Measurements from ENCODE around the gene SNRNP200.
A peak's percentile ranks its signal among the peaks of the same experiment; 100 is the strongest.

SNRNP200 gene

DNA sequence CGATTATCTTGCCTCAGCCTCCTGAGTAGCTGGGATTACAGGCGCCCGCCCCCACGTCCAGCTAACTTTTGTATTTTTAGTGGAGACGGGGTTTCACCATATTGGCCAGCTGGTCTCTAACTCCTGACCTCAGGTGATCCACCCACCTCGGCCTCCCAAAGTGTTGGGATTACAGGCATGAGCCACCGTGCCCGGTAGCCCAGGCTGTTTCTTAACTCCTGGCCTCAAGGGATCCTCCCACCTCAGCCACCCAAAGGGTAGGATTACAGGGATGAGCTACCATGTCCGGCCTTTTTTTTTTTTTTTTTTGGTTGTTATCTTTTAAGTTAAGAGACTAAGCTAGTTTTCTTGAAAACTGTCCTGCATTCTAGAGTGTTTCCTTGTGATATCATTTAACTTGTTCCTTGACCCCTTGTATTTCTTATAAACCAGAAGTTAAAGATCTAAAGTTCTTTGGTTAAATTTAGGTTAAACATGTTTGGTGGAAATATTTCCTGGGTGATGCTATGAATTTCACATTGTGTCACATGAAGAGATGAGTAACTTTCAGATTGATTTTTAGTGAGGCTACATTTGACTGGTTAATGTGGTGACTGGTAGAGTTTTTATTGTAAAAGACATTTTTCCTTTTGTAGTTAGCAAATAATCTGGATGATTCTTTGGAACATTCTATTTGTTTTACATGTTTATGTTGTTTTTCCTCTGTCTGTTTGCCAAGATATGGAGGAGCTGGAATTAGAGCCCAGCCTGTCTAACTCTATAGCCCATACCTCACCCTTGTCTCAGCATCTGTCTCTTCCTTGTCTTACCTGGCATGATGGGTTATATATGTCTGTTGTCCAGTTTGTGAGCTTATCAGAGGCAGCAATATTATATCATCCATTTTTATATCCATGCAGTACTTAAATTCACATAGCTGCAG lies 35.4 kb upstream of the SNRNP200 start:
- Histone ChIP-seq H3K36me3 (ENCODE audit: control insufficient read depth in 1 of 2, insufficient read depth in 2 of 2, low read length in 2 of 2) (peaks cover 0 to 12% of the 10 kb centered on the region in 2 donors), H3K9me3 (ENCODE audit: control insufficient read depth in 1 of 2, low read length in 2 of 2) (no peaks in the 10 kb centered on the region), H3K4me3 (ENCODE audit: low read depth in 1 of 2, low read length in 2 of 2) (no peak overlapping the region), H3K9ac (ENCODE audit: low read depth in 1 of 2, low read length in 2 of 2) (no peak overlapping the region), H3K27me3 (ENCODE audit: control insufficient read depth in 1 of 2, insufficient read depth in 2 of 2, low read length in 2 of 2) (no peaks in the 10 kb centered on the region), H3K4me1 (ENCODE audit: control insufficient read depth in 1 of 2, insufficient read depth in 2 of 2, low read length in 2 of 2) (peaks cover 11 to 16% of the 10 kb centered on the region in 2 donors), H3K27ac (ENCODE audit: low read depth, low read length) (no peak overlapping the region)

- Histone ChIP-seq H3K9me3 (ENCODE audit: control insufficient read depth in 1 of 2, low read length in 2 of 2) (no peaks in the 10 kb centered on the region), H3K4me1 (ENCODE audit: control insufficient read depth in 1 of 2, insufficient read depth in 2 of 2, low read length in 2 of 2) (peaks cover 17 to 21% of the 10 kb centered on the region in 2 donors), H3K4me3 (ENCODE audit: low read depth in 1 of 2, low read length in 2 of 2) (peak overlapping the region in 1 of 2 donors; percentile 75), H3K36me3 (ENCODE audit: control insufficient read depth in 1 of 2, insufficient read depth in 2 of 2, low read length in 2 of 2) (peaks cover 0 to under 1% of the 10 kb centered on the region in 2 donors), H3K27ac (ENCODE audit: low read depth, low read length) (no peak overlapping the region), H3K27me3 (ENCODE audit: control insufficient read depth in 1 of 2, insufficient read depth in 2 of 2, low read length in 2 of 2) (no peaks in the 10 kb centered on the region), H3K9ac (ENCODE audit: low read depth in 1 of 2, low read length in 2 of 2) (peak overlapping the region in 1 of 2 donors; percentile 84)
Observed at GRCh38 chr2:96336873-96337272, 31.5 kb upstream of the SNRNP200 start.

GRCh38 chr2:96336104-96336775 lies 30.9 kb upstream of the SNRNP200 start:
- H3K4me1 ChIP-seq (ENCODE audit: control insufficient read depth in 1 of 2, insufficient read depth in 2 of 2, low read length in 2 of 2): peaks cover 15 to 17% of the 10 kb centered on the region in 2 donors
- H3K27me3 ChIP-seq (ENCODE audit: control insufficient read depth in 1 of 2, insufficient read depth in 2 of 2, low read length in 2 of 2): no peaks in the 10 kb centered on the region
- H3K4me3 ChIP-seq (ENCODE audit: low read depth in 1 of 2, low read length in 2 of 2): peak overlapping the region; percentile 72 to 75
- no peaks in the 10 kb centered on the region for H3K9me3 ChIP-seq (ENCODE audit: control insufficient read depth in 1 of 2, low read length in 2 of 2)
- peak overlapping the region; percentile 62 for H3K27ac ChIP-seq (ENCODE audit: low read depth, low read length)
- H3K36me3 ChIP-seq (ENCODE audit: control insufficient read depth in 1 of 2, insufficient read depth in 2 of 2, low read length in 2 of 2): no peaks in the 10 kb centered on the region
- peak overlapping the region; percentile 40 to 84 for H3K9ac ChIP-seq (ENCODE audit: low read depth in 1 of 2, low read length in 2 of 2)

DNA sequence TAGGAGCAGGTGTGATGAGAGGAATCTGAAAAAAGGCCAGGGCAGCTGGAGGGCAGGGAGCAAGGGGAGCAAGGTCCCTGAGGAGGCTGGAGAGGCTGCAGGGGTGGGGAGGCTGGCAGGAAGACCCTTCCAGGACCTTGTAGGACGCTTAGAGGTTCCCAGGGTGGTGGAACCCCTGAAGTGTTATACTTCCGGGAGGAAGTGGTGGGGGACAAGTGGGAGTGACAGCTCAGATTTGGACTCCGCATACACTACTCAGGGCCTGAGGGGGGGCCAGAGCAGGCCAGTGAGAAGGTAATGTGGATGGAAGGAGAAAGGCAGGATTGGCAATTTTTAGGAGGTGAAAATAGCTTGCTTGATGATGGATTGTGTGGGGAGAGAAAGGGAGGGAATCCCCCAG lies 28.4 kb upstream of the SNRNP200 start:
- H3K9ac ChIP-seq (ENCODE audit: low read depth in 1 of 2, low read length in 2 of 2): no peak overlapping the region
- no peak overlapping the region for H3K27ac ChIP-seq (ENCODE audit: low read depth, low read length)

GRCh38 chr2:96330407-96330806 lies 25.1 kb upstream of the SNRNP200 start:
- no peak overlapping the region for H3K27ac ChIP-seq (ENCODE audit: low read depth, low read length)
- no peaks in the 10 kb centered on the region for H3K9me3 ChIP-seq (ENCODE audit: control insufficient read depth in 1 of 2, low read length in 2 of 2)
- no peaks in the 10 kb centered on the region for H3K36me3 ChIP-seq (ENCODE audit: control insufficient read depth in 1 of 2, insufficient read depth in 2 of 2, low read length in 2 of 2)
- H3K27me3 ChIP-seq (ENCODE audit: control insufficient read depth in 1 of 2, insufficient read depth in 2 of 2, low read length in 2 of 2): peaks cover 6 to 9% of the 10 kb centered on the region in 2 donors
- peaks cover 11 to 13% of the 10 kb centered on the region in 2 donors for H3K4me1 ChIP-seq (ENCODE audit: control insufficient read depth in 1 of 2, insufficient read depth in 2 of 2, low read length in 2 of 2)
- no peak overlapping the region for H3K4me3 ChIP-seq (ENCODE audit: low read depth in 1 of 2, low read length in 2 of 2)
- H3K9ac ChIP-seq (ENCODE audit: low read depth in 1 of 2, low read length in 2 of 2): no peak overlapping the region

More for the DNA sequence above, 28.4 kb upstream of the SNRNP200 start:
- Histone ChIP-seq H3K4me3 (ENCODE audit: low read depth in 1 of 2, low read length in 2 of 2) (no peak overlapping the region), H3K9me3 (ENCODE audit: control insufficient read depth in 1 of 2, low read length in 2 of 2) (no peaks in the 10 kb centered on the region), H3K36me3 (ENCODE audit: control insufficient read depth in 1 of 2, insufficient read depth in 2 of 2, low read length in 2 of 2) (no peaks in the 10 kb centered on the region), H3K4me1 (ENCODE audit: control insufficient read depth in 1 of 2, insufficient read depth in 2 of 2, low read length in 2 of 2) (peaks cover 15 to 17% of the 10 kb centered on the region in 2 donors), H3K27me3 (ENCODE audit: control insufficient read depth in 1 of 2, insufficient read depth in 2 of 2, low read length in 2 of 2) (no peaks in the 10 kb centered on the region)

- no peak overlapping the region for H3K27ac ChIP-seq (ENCODE audit: low read depth, low read length)
- H3K4me3 ChIP-seq (ENCODE audit: low read depth in 1 of 2, low read length in 2 of 2): no peak overlapping the region
Observed at GRCh38 chr2:96329874-96330273, 24.5 kb upstream of the SNRNP200 start.

DNA sequence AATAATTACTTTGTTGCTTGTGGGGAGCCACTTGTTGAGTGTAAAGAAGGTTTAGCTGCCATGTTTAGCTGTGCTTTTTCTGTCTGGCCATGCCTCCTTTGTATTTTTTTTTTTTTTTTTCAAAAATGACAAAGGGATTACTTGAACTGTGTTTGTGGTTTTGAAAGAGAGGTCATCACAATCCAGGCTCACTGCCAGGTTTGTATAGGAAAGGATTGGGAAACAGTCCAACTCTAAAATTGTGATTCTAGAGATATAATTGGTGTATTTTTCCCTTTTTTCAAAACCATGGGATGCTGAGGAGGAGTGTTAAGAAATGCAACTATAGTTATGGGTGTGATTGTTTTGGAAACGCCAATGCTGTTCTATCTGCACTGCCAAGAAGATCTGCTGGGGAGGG lies 24.1 kb upstream of the SNRNP200 start:
- Histone ChIP-seq H3K9ac (ENCODE audit: low read depth in 1 of 2, low read length in 2 of 2) (no peak overlapping the region), H3K9me3 (ENCODE audit: control insufficient read depth in 1 of 2, low read length in 2 of 2) (no peaks in the 10 kb centered on the region), H3K4me3 (ENCODE audit: low read depth in 1 of 2, low read length in 2 of 2) (no peak overlapping the region), H3K36me3 (ENCODE audit: control insufficient read depth in 1 of 2, insufficient read depth in 2 of 2, low read length in 2 of 2) (no peaks in the 10 kb centered on the region), H3K4me1 (ENCODE audit: control insufficient read depth in 1 of 2, insufficient read depth in 2 of 2, low read length in 2 of 2) (peaks cover 10 to 13% of the 10 kb centered on the region in 2 donors), H3K27ac (ENCODE audit: low read depth, low read length) (no peak overlapping the region), H3K27me3 (ENCODE audit: control insufficient read depth in 1 of 2, insufficient read depth in 2 of 2, low read length in 2 of 2) (peaks cover 14 to 16% of the 10 kb centered on the region in 2 donors)

More at GRCh38 chr2:96329874-96330273, 24.5 kb upstream of the SNRNP200 start:
- Histone ChIP-seq H3K27me3 (ENCODE audit: control insufficient read depth in 1 of 2, insufficient read depth in 2 of 2, low read length in 2 of 2) (peaks cover 10 to 13% of the 10 kb centered on the region in 2 donors), H3K9me3 (ENCODE audit: control insufficient read depth in 1 of 2, low read length in 2 of 2) (no peaks in the 10 kb centered on the region), H3K4me1 (ENCODE audit: control insufficient read depth in 1 of 2, insufficient read depth in 2 of 2, low read length in 2 of 2) (peaks cover 12 to 13% of the 10 kb centered on the region in 2 donors), H3K36me3 (ENCODE audit: control insufficient read depth in 1 of 2, insufficient read depth in 2 of 2, low read length in 2 of 2) (no peaks in the 10 kb centered on the region), H3K9ac (ENCODE audit: low read depth in 1 of 2, low read length in 2 of 2) (no peak overlapping the region)

DNA sequence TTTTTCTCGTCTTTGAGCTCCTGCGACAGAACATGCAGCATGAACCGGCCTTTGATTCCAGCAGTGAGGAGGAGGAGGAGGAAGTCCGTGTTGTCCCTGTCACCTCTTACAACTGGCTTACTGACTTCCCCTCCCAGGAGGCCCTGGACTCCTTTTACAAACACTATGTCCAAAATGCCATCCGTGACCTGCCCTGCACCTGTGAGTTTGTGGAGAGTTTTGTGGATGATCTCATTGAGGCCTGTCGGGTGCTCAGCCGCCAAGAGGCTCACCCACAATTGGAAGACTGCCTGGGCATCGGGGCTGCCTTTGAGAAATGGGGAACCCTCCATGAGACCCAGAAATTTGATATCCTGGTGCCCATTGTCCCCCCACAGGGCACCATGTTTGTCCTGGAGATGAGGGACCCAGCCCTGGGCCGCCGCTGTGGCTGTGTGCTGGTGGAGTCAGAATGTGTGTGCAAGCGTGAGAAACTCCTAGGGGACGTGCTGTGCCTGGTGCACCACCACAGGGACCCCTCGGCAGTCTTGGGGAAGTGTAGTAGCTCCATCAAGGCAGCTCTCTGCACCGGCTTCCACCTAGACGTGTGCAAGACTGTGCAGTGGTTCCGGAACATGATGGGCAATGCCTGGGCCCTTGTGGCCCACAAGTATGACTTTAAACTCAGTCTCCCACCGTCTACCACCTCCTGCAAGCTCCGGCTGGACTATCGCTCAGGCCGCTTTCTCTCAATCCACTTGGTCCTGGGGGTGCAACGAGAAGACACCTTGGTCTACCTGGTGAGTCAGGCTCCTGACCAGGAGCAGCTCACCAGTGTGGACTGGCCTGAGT lies 21.9 kb upstream of the SNRNP200 start:
- H3K27me3 ChIP-seq (ENCODE audit: control insufficient read depth in 1 of 2, insufficient read depth in 2 of 2, low read length in 2 of 2): peaks cover 16 to 20% of the 10 kb centered on the region in 2 donors
- H3K4me1 ChIP-seq (ENCODE audit: control insufficient read depth in 1 of 2, insufficient read depth in 2 of 2, low read length in 2 of 2): peaks cover 10 to 13% of the 10 kb centered on the region in 2 donors
- no peak overlapping the region for H3K9ac ChIP-seq (ENCODE audit: low read depth in 1 of 2, low read length in 2 of 2)
- no peaks in the 10 kb centered on the region for H3K36me3 ChIP-seq (ENCODE audit: control insufficient read depth in 1 of 2, insufficient read depth in 2 of 2, low read length in 2 of 2)
- H3K27ac ChIP-seq (ENCODE audit: low read depth, low read length): no peak overlapping the region
- H3K4me3 ChIP-seq (ENCODE audit: low read depth in 1 of 2, low read length in 2 of 2): no peak overlapping the region
- H3K9me3 ChIP-seq (ENCODE audit: control insufficient read depth in 1 of 2, low read length in 2 of 2): no peaks in the 10 kb centered on the region

DNA sequence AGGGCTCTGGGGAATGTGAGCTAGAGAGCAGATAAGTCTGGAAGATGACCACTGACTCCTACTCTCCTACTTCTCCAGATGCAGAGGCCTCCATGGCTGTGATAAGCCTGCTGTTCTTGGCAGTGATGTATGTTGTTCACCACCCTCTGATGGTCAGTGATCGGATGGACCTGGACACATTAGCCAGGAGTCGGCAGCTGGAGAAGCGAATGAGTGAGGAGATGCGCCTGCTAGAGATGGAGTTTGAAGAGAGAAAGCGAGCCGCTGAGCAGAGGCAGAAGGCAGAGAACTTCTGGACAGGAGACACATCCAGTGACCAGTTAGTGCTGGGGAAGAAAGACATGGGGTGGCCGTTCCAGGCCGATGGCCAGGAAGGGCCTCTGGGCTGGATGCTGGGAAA lies 21.2 kb upstream of the SNRNP200 start:
- H3K9ac ChIP-seq (ENCODE audit: low read depth in 1 of 2, low read length in 2 of 2): peak overlapping the region in 1 of 2 donors; percentile 70
- peaks cover 15 to 16% of the 10 kb centered on the region in 2 donors for H3K4me1 ChIP-seq (ENCODE audit: control insufficient read depth in 1 of 2, insufficient read depth in 2 of 2, low read length in 2 of 2)
- H3K4me3 ChIP-seq (ENCODE audit: low read depth in 1 of 2, low read length in 2 of 2): no peak overlapping the region
- peaks cover 20 to 21% of the 10 kb centered on the region in 2 donors for H3K27me3 ChIP-seq (ENCODE audit: control insufficient read depth in 1 of 2, insufficient read depth in 2 of 2, low read length in 2 of 2)
- no peak overlapping the region for H3K27ac ChIP-seq (ENCODE audit: low read depth, low read length)
- H3K36me3 ChIP-seq (ENCODE audit: control insufficient read depth in 1 of 2, insufficient read depth in 2 of 2, low read length in 2 of 2): no peaks in the 10 kb centered on the region
- H3K9me3 ChIP-seq (ENCODE audit: control insufficient read depth in 1 of 2, low read length in 2 of 2): no peaks in the 10 kb centered on the region
